ENCODE data around the gene RASL10B. TPM values are rescaled to one million over a fixed set of nuclear protein-coding genes. Genes with fewer than 3 reads are reported as not detected.

RASL10B gene
- total RNA-seq, 1 experiment from 2014 or later = 0.09 TPM

- Mint-ChIP-seq H3K4me3 (ENCODE audit: unreplicated experiment) (no peak overlapping the region), H3K27ac (ENCODE audit: low read depth, unreplicated experiment) (no peak overlapping the region), H3K9me3 (ENCODE audit: unreplicated experiment) (no peaks in the 10 kb centered on the region), H3K4me1 (ENCODE audit: insufficient read depth, unreplicated experiment) (peaks cover 6% of the 10 kb centered on the region), H3K27me3 (ENCODE audit: insufficient read depth, unreplicated experiment) (peaks cover 6% of the 10 kb centered on the region), H3K36me3 (ENCODE audit: insufficient read depth, unreplicated experiment) (peaks cover 4% of the 10 kb centered on the region)
- ChIA-PET CTCF (interaction anchor here (7.8 kb wide), 1 partner anchor 14 kb away, joined by 57 read pairs; no protein-coding TSS in a partner anchor), POLR2A (interaction anchor here (0.7 kb wide), 1 partner anchor 187 kb away, joined by 3 read pairs; no protein-coding TSS in a partner anchor)
- BruUV-seq (replicated peaks) = no TSS peak
- no peak for TF ChIP-seq CTCF (IDR thresholded peaks at IDR 0.05; ENCODE audit: unreplicated experiment)
- intact Hi-C loops (cut with micrococcal nuclease) = no loop called here
- no peak for DNase-seq (ENCODE audit: unreplicated experiment)
Measured at GRCh38 chr17:35734396-35734795, 3.0 kb downstream of the RASL10B start.

GRCh38 chr17:35735036-35735805 is 3.8 kb downstream of the RASL10B start:
- Mint-ChIP-seq H3K4me3 (ENCODE audit: unreplicated experiment) (no peak overlapping the region), H3K4me1 (ENCODE audit: insufficient read depth, unreplicated experiment) (peaks cover 6% of the 10 kb centered on the region), H3K27ac (ENCODE audit: low read depth, unreplicated experiment) (no peak overlapping the region), H3K9me3 (ENCODE audit: unreplicated experiment) (no peaks in the 10 kb centered on the region), H3K36me3 (ENCODE audit: insufficient read depth, unreplicated experiment) (peaks cover 4% of the 10 kb centered on the region), H3K27me3 (ENCODE audit: insufficient read depth, unreplicated experiment) (peaks cover 14% of the 10 kb centered on the region)
- no peak for DNase-seq (ENCODE audit: unreplicated experiment)
- BruUV-seq (replicated peaks) = no TSS peak
- intact Hi-C loops (cut with micrococcal nuclease) = no loop called here
- TF ChIP-seq CTCF (IDR thresholded peaks at IDR 0.05; ENCODE audit: unreplicated experiment) = no peak
- POLR2A ChIA-PET = interaction anchor here (0.7 kb wide), 1 partner anchor 18 kb away, joined by 4 read pairs; no protein-coding TSS in a partner anchor
- CTCF ChIA-PET = interaction anchor here (1.3 to 7.8 kb wide), 2 partner anchors 13 kb away, joined by 4 to 57 read pairs; no protein-coding TSS in a partner anchor

- ChIA-PET CTCF (interaction anchor here (1.3 to 7.8 kb wide), 3 partner anchors 12 to 122 kb away, joined by 4 to 57 read pairs (median 4); no protein-coding TSS in a partner anchor), POLR2A (no interaction called here)
- no peak for DNase-seq (ENCODE audit: unreplicated experiment)
- no peak for TF ChIP-seq CTCF (IDR thresholded peaks at IDR 0.05; ENCODE audit: unreplicated experiment)
- no peaks in the 10 kb centered on the region for H3K4me1 Mint-ChIP-seq (ENCODE audit: insufficient read depth, unreplicated experiment)
- H3K27ac Mint-ChIP-seq (ENCODE audit: low read depth, unreplicated experiment) = no peak overlapping the region
- H3K9me3 Mint-ChIP-seq (ENCODE audit: unreplicated experiment) = no peaks in the 10 kb centered on the region
- intact Hi-C loops (cut with micrococcal nuclease) = no loop called here
- no peaks in the 10 kb centered on the region for H3K36me3 Mint-ChIP-seq (ENCODE audit: insufficient read depth, unreplicated experiment)
- BruUV-seq (replicated peaks) = no TSS peak
- peaks cover 21% of the 10 kb centered on the region for H3K27me3 Mint-ChIP-seq (ENCODE audit: insufficient read depth, unreplicated experiment)
- H3K4me3 Mint-ChIP-seq (ENCODE audit: unreplicated experiment) = no peak overlapping the region
Measured at GRCh38 chr17:35736236-35736635, 4.8 kb downstream of the RASL10B start.

GRCh38 chr17:35738519-35739133 is 7.2 kb downstream of the RASL10B start:
- CTCF ChIA-PET = interaction anchor here (0.8 to 7.8 kb wide), 3 partner anchors 10 to 125 kb away, joined by 4 to 57 read pairs (median 7); no protein-coding TSS in a partner anchor

More at GRCh38 chr17:35738519-35739133, 7.2 kb downstream of the RASL10B start:
- no peaks in the 10 kb centered on the region for H3K36me3 Mint-ChIP-seq (ENCODE audit: insufficient read depth, unreplicated experiment)
- POLR2A ChIA-PET = no interaction called here
- H3K4me1 Mint-ChIP-seq (ENCODE audit: insufficient read depth, unreplicated experiment) = no peaks in the 10 kb centered on the region
- no peak overlapping the region for H3K27ac Mint-ChIP-seq (ENCODE audit: low read depth, unreplicated experiment)
- H3K4me3 Mint-ChIP-seq (ENCODE audit: unreplicated experiment) = no peak overlapping the region
- DNase-seq (ENCODE audit: unreplicated experiment) = no peak
- peaks cover 45% of the 10 kb centered on the region for H3K27me3 Mint-ChIP-seq (ENCODE audit: insufficient read depth, unreplicated experiment)
- no peak for TF ChIP-seq CTCF (IDR thresholded peaks at IDR 0.05; ENCODE audit: unreplicated experiment)
- no peaks in the 10 kb centered on the region for H3K9me3 Mint-ChIP-seq (ENCODE audit: unreplicated experiment)
- intact Hi-C loops (cut with micrococcal nuclease) = no loop called here
- BruUV-seq (replicated peaks) = no TSS peak

All from MCF 10A (cell line).